Esophagus muscularis mucosa (tissue), 4 donors: Measurements from ENCODE around the gene SUPT3H.

Source experiments
- EP300 ChIP-seq: sonication (generic); formaldehyde crosslinking; IDR thresholded peaks from one replicate; pipeline ENCODE4 v1.6.1; 2017; ENCODE audit warnings: antibody characterized with exemption
- POLR2A ChIP-seq: fragments of 450-650 bp; IDR thresholded peaks from one replicate; pipeline ENCODE4 v1.6.1; 2017; ENCODE audit warnings: antibody characterized with exemption, moderate library complexity, mild to moderate bottlenecking, low read depth
- POLR2AphosphoS5 ChIP-seq, 2 donors: sonication (generic); formaldehyde crosslinking; IDR thresholded peaks; one replicate each; pipeline ENCODE4 v1.6.1; 2017; ENCODE audit warnings: antibody characterized with exemption in 2 of 2
- TF ChIP-seq, protein P1 (sequence below), 3 experiments: fragments of 200-600 bp in 2 of 3; fragments of 450-650 bp in 1 of 3; sonication (generic) in 2 of 3; IDR thresholded peaks; one replicate each; pipeline ENCODE4 v1.5.1; 2017 to 2019; ENCODE audit warnings: antibody characterized with exemption in 3 of 3, mild to moderate bottlenecking in 2 of 3, moderate library complexity in 1 of 3

DNA sequence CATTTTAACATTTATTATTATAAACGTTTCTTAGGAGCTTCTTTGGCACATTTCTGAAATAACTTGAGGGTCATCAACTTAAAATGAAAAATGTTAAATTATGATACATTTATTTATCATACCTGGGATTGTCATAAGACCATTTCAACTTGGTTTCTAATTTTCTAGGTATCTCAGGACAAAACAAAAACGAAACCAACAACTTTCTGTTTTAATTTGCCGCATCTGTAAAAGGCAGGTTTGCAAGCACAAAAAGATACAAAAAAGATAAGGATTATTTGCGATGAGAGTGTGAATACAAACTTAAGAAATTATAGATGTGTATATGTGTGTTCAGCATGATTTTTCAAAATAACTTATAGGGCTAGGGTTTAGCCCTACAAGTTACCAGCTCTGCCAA lies 444.6 kb downstream of the SUPT3H start:
- no peak for TF ChIP-seq POLR2AphosphoS5 (IDR thresholded peaks at IDR 0.05)
- no peak for TF ChIP-seq POLR2A
- TF ChIP-seq, protein P1, sequence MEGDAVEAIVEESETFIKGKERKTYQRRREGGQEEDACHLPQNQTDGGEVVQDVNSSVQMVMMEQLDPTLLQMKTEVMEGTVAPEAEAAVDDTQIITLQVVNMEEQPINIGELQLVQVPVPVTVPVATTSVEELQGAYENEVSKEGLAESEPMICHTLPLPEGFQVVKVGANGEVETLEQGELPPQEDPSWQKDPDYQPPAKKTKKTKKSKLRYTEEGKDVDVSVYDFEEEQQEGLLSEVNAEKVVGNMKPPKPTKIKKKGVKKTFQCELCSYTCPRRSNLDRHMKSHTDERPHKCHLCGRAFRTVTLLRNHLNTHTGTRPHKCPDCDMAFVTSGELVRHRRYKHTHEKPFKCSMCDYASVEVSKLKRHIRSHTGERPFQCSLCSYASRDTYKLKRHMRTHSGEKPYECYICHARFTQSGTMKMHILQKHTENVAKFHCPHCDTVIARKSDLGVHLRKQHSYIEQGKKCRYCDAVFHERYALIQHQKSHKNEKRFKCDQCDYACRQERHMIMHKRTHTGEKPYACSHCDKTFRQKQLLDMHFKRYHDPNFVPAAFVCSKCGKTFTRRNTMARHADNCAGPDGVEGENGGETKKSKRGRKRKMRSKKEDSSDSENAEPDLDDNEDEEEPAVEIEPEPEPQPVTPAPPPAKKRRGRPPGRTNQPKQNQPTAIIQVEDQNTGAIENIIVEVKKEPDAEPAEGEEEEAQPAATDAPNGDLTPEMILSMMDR (IDR thresholded peaks at IDR 0.05), result no peak
- TF ChIP-seq EP300, result no peak
